ENCODE measurements around the gene TM9SF1.

DNA sequence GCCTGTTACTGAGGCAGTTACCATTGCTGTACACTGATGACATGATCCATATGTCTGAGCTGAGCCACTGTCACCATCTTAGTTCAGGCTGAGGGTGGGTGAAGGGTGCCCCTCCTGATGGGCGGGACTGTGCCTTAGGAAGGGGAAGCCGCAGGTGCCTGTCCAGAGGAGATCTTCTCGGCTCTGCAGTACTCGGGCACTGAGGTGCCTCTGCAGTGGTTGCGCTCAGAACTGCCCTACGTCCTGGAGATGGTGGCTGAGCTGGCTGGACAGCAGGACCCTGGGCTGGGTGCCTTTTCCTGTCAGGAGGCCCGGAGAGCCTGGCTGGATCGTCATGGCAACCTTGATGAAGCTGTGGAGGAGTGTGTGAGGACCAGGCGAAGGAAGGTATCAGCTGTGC, 44.2 kb downstream of the TM9SF1 start:
- no peak for TF ChIP-seq POLR2A (IDR thresholded peaks at IDR 0.05)
- TF ChIP-seq CTCF (IDR thresholded peaks at IDR 0.05): no peak

Measured in thyroid gland (tissue), 4 donors.